Lower leg skin (tissue), 4 donors: ENCODE measurements around the gene CPLX3. TPM values are rescaled to one million over a fixed set of nuclear protein-coding genes. Genes with fewer than 3 reads are reported as not detected.

ENCODE experiments used
- DNase-seq, 2 donors: peaks; one replicate each; pipeline ENCODE4 v3.0.0-alpha.2; 2019; ENCODE audit warnings: low spot score in 2 of 2
- H3K4me3 ChIP-seq: fragments of 200-600 bp; sonication (generic); 2 replicates; pipeline ENCODE4 v1.5.1; 2017; ENCODE audit warnings: mild to moderate bottlenecking, low read depth; ENCODE audit not compliant: poor library complexity, severe bottlenecking
- POLR2A ChIP-seq, 2 donors: fragments of 450-650 bp; IDR thresholded peaks; one replicate each; pipeline ENCODE4 v1.6.1; 2016 to 2017; ENCODE audit warnings: antibody characterized with exemption in 2 of 2, mild to moderate bottlenecking in 1 of 2, moderate library complexity in 1 of 2
- WGBS, 2 donors: methylation state at CpG; one replicate each; pipeline ENCODE4 v1.1.5; 2018; 5-methylcytosine and 5-hydroxymethylcytosine counted together
- intact Hi-C: fragments of 100-400 bp; cut with DNase I; formaldehyde crosslinking; loops from one replicate; pipeline ENCODE4 v1.15.0; 2023; ENCODE audit warnings: low total_unique reads
- total RNA-seq, 4 donors: library from RNA; depleted of rRNA; stranded (reverse); fragments of >200 nt; gene quantifications; one replicate each; pipeline ENCODE4 v1.1.0, GENCODE V29; 2016
- TF ChIP-seq, protein P1 (sequence below), 3 donors: fragments of 450-650 bp; IDR thresholded peaks; one replicate each; pipeline ENCODE4 v1.5.1; 2016; ENCODE audit warnings: antibody characterized with exemption in 3 of 3, mild to moderate bottlenecking in 3 of 3, moderate library complexity in 2 of 3

CPLX3 gene
- total RNA-seq, 4 donors from 2014 or later: 0.17 to 0.84 (median 0.28) TPM

DNA sequence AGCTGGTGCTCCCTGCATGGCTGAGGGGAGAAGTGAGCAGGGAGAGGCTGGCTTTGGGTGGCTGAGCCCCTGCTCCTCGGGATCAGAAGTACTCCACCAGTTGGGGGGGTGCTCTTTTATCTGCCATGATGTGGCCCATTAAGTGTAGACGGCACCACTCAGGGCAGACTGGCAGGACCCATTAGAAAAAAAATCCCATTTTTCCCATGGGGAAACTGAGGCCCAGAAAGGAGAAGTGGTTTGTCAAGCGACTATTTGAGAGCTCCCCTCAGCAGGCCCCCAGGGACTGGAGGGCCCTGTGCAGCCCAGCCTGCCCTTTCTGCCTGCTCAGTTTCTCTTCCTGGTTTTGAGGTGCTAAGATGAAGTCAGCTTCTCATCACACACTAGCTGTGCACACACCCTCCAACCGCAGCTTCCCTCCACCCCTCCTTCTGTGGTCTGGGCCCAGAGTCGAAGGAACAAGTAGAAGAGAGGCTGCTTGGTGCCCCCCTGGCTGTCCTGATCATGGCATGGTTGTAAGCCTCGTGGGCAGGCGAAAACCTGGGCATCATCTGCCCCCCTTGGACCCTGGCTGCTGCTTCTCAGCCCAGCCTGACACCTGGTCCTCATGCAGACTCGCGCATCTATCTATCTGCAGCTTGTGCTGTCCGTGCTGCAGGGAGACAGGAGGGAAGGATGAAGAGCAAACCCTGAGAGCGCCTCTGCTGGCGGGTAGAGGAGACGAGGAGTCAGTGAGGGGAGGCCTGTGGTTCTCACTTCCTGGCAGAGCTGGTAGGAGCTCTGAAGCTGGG is 39.0 kb upstream of the CPLX3 start:
- 39 to 53% methylated on average over 13 of the region's 13 CpGs for WGBS, 2 donors
- TF ChIP-seq POLR2A (IDR thresholded peaks at IDR 0.05): no peak
- TF ChIP-seq, protein P1, sequence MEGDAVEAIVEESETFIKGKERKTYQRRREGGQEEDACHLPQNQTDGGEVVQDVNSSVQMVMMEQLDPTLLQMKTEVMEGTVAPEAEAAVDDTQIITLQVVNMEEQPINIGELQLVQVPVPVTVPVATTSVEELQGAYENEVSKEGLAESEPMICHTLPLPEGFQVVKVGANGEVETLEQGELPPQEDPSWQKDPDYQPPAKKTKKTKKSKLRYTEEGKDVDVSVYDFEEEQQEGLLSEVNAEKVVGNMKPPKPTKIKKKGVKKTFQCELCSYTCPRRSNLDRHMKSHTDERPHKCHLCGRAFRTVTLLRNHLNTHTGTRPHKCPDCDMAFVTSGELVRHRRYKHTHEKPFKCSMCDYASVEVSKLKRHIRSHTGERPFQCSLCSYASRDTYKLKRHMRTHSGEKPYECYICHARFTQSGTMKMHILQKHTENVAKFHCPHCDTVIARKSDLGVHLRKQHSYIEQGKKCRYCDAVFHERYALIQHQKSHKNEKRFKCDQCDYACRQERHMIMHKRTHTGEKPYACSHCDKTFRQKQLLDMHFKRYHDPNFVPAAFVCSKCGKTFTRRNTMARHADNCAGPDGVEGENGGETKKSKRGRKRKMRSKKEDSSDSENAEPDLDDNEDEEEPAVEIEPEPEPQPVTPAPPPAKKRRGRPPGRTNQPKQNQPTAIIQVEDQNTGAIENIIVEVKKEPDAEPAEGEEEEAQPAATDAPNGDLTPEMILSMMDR (IDR thresholded peaks at IDR 0.05): no peak
- H3K4me3 ChIP-seq: no peak overlapping the region
- DNase-seq: peak; percentile 72 to 94
- intact Hi-C loops: no loop called here

DNA sequence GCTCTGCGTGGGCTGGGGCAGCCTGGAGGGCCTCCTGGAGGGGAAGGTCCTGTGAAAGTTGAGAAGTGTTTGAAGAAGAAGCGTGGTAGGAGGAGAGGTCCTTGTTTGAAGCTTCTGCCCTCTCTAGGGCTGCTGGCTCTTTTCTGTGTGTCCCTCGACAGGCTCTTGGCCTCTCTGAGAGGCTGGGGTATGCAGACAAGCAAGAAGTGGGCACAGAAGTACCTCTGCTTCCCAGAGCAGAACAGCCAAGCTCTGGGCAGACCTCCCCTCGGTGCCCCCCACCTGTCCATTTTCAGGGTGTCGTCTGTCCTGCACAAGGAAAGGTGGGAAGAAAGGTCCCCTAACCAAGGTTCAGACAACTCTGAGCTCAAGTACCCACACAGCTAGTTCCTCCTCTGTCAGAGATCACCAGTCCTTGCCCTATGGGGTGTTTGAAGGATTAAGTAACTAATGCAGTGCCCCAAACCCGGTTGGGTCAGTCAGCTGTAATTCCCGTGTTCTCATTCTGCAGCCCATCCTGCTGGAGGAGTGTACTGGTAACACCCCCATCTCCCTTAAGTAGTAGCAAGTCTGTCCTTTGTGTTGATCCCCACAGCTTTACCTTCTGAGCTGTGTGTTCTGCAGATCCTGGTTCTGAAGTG is 38.3 kb upstream of the CPLX3 start:
- no peak for DNase-seq
- TF ChIP-seq, protein P1 (IDR thresholded peaks at IDR 0.05): no peak
- TF ChIP-seq POLR2A (IDR thresholded peaks at IDR 0.05): no peak
- H3K4me3 ChIP-seq: no peak overlapping the region
- intact Hi-C loops: no loop called here
- WGBS, 2 donors: 56 to 67% methylated on average over 7 of the region's 7 CpGs

DNA sequence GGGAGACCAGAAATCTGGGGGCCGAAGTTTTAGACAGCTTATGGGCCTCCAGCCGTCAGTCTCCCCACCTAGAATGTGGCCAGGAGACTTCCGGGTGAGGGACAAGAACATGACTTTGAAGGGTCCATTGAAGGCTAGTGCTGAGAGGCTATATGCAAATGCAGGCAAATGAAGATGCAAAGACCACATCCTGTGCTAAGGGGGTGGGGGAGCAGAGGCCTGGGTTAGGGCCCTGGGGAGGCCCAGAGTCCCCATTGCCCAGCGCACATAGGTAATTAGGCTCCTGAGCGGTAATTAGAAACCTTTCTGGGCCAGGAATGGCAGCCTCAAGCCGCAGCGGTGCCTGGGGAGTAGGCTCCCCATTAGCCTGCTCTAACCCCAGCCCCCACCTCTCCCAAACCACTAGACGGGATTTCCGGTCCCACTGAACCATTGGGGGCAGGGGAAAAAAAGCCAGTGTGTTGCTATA is 37.7 kb upstream of the CPLX3 start:
- TF ChIP-seq, protein P1 (IDR thresholded peaks at IDR 0.05): no peak
- no peak for TF ChIP-seq POLR2A (IDR thresholded peaks at IDR 0.05)
- no peak overlapping the region for H3K4me3 ChIP-seq
- DNase-seq: no peak
- intact Hi-C loops: no loop called here
- 55 to 66% methylated on average over 9 of the region's 9 CpGs for WGBS, 2 donors

DNA sequence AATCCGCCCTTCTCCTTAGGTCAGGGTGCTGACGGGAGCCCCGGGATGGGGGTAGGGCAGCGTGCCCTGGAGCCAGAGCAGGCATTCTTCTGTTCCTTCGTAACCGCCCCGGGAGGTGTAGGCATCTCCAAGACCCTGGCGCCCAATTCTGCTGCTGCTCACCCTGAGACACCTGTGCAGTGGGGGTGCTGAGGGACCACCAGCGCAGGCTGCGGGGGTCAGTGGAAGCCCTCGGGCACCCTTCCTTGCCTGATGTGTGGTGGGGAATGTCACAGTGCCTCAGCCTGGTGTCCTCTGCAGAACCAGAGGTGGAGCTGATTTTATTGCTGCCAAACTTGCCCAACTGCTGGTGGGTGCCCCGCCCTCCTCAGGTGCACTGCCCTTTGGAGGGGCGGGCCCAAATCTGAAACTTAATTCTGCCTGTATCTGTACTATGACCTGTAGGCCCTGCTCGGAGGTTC is 37.2 kb upstream of the CPLX3 start:
- DNase-seq: no peak
- TF ChIP-seq, protein P1 (IDR thresholded peaks at IDR 0.05): no peak
- TF ChIP-seq POLR2A (IDR thresholded peaks at IDR 0.05): no peak
- intact Hi-C loops: no loop called here
- no peak overlapping the region for H3K4me3 ChIP-seq
- 24 to 42% methylated on average over 12 to 13 of the region's 14 CpGs for WGBS, 2 donors

DNA sequence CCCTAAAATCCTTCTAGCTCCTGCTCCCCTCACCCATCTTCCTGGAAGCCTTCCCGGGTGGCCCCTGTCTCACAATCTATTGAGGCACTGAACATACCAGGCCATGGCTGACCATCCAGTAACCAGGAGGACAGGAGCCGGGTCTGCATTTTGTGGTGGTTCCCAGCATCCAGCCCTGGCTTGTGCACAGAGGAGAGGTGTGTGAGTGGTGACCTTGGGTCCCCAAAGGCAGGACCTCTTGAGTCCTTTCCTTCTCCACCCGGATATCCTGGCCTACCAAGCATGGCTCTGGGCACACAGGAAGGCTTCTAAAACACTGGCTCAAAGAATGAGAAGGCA is 36.7 kb upstream of the CPLX3 start:
- no peak overlapping the region for H3K4me3 ChIP-seq
- intact Hi-C loops: no loop called here
- TF ChIP-seq POLR2A (IDR thresholded peaks at IDR 0.05): no peak
- TF ChIP-seq, protein P1 (IDR thresholded peaks at IDR 0.05): no peak
- DNase-seq: no peak
- WGBS, 2 donors: 56 to 60% methylated on average over 3 of the region's 3 CpGs
